Islet precursor cell (in vitro differentiated cells): ENCODE data around the gene SNRPD3.
"Not testable (repeated sequence)": the region's sequence is repeated elsewhere in the genome, so short reads cannot be mapped to it uniquely, and the experiment has no call there.

ENCODE experiments used
- DNase-seq: peaks from one replicate; pipeline ENCODE4 v3.0.0-alpha.2; 2018

Gene SNRPD3

GRCh38 chr22:24593559-24593835, 37.7 kb downstream of the SNRPD3 start:
- not testable (repeated sequence) for DNase-seq

GRCh38 chr22:24593836-24594568, 38.2 kb downstream of the SNRPD3 start:
- DNase-seq, result peak; percentile 58

GRCh38 chr22:24594569-24595120, 38.8 kb downstream of the SNRPD3 start:
- DNase-seq, result no peak

GRCh38 chr22:24595228-24595627, 39.4 kb downstream of the SNRPD3 start:
- DNase-seq, result no peak

GRCh38 chr22:24595863-24596262, 40.1 kb downstream of the SNRPD3 start:
- DNase-seq, result peak; percentile 35

GRCh38 chr22:24597076-24597475, 41.3 kb downstream of the SNRPD3 start:
- peak; percentile 22 for DNase-seq

- DNase-seq, result no peak
These were observed 43.7 kb downstream of the SNRPD3 start for GRCh38 chr22:24599514-24599913.

- peak; percentile 54 for DNase-seq
These were observed 44.3 kb downstream of the SNRPD3 start for GRCh38 chr22:24599958-24600715.

GRCh38 chr22:24601217-24602104, 45.7 kb downstream of the SNRPD3 start:
- DNase-seq, result peak; percentile 55

- peak; percentile 42 for DNase-seq
These were observed 46.4 kb downstream of the SNRPD3 start for GRCh38 chr22:24602105-24602749.

- DNase-seq, result peak; percentile 83
These were observed 47.3 kb downstream of the SNRPD3 start, which contains the start of gene GGT1 for GRCh38 chr22:24602847-24603769. Gene GGT1, plus strand, starts transcription at chr22:24603193. Its CDS starts 7,889 bp downstream, at chr22:24611082.

- peak; percentile 92 for DNase-seq
These were observed 48.2 kb downstream of the SNRPD3 start for GRCh38 chr22:24603770-24604629.

- peak; percentile 80 for DNase-seq
These were observed 50.5 kb downstream of the SNRPD3 start for GRCh38 chr22:24606340-24606739.

- peak; percentile 61 for DNase-seq
These were observed 51.7 kb downstream of the SNRPD3 start for GRCh38 chr22:24607429-24607983.

GRCh38 chr22:24608327-24608726, 52.5 kb downstream of the SNRPD3 start:
- peak; percentile 40 for DNase-seq

- DNase-seq, result not testable (repeated sequence)
These were observed 54.1 kb downstream of the SNRPD3 start for GRCh38 chr22:24609888-24610287.

- DNase-seq, result not testable (repeated sequence)
These were observed 59.0 kb downstream of the SNRPD3 start for GRCh38 chr22:24614794-24615193.

- DNase-seq, result not testable (repeated sequence)
These were observed 65.4 kb downstream of the SNRPD3 start for GRCh38 chr22:24621244-24621643.

- not testable (repeated sequence) for DNase-seq
These were observed 66.8 kb downstream of the SNRPD3 start for GRCh38 chr22:24622596-24622995.
